ENCODE results near the gene CARHSP1.

- no peak for TF ChIP-seq EZH2 (IDR thresholded peaks at IDR 0.05)
- no peak for TF ChIP-seq POLR2AphosphoS5 (IDR thresholded peaks at IDR 0.05; ENCODE audit: borderline replicate concordance, low read depth, low read length)
- no peak for TF ChIP-seq FOXP2 (optimal IDR thresholded peaks at IDR 0.05; ENCODE audit: control extremely low read depth, extremely low read length, insufficient read depth)
Observed at GRCh38 chr16:8807189-8807588, 61.6 kb downstream of the CARHSP1 start.

Data from SK-N-MC (cell line).